Activated CD8-positive, alpha-beta memory T cell treated with anti-CD3 and anti-CD28 coated beads for 24 hours (primary cell): ENCODE results near the gene PAX5.
"Not testable (repeated sequence)": the region's sequence is repeated elsewhere in the genome, so short reads cannot be mapped to it uniquely, and the experiment has no call there.

ENCODE experiments used
- DNase-seq: peaks from one replicate; pipeline ENCODE4 v3.0.0-alpha.2; 2020

PAX5 gene

DNA sequence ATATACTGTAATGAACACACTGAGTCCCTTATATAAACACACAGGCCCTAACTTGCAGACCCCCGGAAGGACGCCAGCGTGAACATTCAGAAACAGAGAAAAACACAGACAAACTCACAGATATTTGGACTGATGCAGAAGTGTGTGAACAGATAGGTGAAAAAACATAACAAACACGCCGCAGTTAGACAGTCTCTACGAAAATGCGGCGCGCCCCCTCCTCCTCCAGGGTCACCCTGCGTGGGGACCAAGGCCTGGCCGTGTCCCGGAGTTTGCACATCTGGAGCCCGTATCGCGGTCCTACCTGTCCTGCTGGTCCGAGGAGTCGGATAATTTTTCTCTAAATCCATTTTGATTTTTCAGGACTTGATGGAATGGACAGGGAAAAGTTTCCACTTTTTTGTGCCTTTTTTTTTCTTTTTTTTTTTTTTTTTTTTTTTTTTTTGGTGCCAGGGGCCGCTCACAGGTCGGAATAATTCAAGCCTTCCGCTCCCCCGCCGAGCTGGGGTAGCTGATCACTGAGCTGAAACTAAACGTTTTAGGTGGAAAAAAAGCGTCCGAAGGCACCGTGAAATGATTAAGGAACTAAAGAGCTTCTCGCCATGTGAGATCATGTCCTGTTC is at the start of gene PAX5:
PAX5 (minus strand) TSS at position 587 of the 623 bp plus-strand sequence; CDS start at position 350, 237 bp downstream.
- no peak for DNase-seq

GRCh38 chr9:37083654-37084053 is 49.6 kb upstream of the PAX5 start:
- no peak for DNase-seq

DNA sequence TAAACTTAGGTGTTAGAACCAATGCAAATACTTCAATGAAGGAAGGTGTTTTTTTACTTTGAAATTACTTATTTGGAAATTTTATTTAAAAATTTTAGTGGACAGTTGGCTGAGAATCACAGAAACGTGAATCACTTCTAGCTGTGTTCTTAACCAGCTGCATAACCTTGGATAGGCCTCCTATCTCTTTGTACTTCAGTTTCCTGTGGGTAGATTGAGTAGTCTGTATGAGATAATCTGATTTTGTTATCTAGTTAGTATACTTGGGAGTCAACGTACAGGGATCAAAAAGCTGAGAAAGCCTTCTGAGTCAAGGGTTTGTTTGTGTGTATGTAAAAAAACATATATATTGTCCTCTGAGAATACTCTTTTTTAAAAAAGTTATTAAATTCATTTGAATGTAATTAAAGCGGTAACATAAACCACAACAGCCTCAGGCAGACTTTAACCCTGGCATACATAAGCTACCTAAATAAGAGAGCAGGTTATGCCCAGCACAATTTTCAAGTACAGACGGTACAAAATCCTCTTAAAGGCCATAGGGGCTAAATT is 48.2 kb upstream of the PAX5 start:
- DNase-seq, result no peak

- not testable (repeated sequence) for DNase-seq
Observed at GRCh38 chr9:37081507-37081906, 47.4 kb upstream of the PAX5 start.

- DNase-seq, result not testable (repeated sequence)
Observed at GRCh38 chr9:37080165-37080628, 46.1 kb upstream of the PAX5 start.

GRCh38 chr9:37079370-37080164 is 45.5 kb upstream of the PAX5 start:
- peak; percentile 94 for DNase-seq

GRCh38 chr9:37074790-37075189 is 40.7 kb upstream of the PAX5 start:
- DNase-seq, result not testable (repeated sequence)

DNA sequence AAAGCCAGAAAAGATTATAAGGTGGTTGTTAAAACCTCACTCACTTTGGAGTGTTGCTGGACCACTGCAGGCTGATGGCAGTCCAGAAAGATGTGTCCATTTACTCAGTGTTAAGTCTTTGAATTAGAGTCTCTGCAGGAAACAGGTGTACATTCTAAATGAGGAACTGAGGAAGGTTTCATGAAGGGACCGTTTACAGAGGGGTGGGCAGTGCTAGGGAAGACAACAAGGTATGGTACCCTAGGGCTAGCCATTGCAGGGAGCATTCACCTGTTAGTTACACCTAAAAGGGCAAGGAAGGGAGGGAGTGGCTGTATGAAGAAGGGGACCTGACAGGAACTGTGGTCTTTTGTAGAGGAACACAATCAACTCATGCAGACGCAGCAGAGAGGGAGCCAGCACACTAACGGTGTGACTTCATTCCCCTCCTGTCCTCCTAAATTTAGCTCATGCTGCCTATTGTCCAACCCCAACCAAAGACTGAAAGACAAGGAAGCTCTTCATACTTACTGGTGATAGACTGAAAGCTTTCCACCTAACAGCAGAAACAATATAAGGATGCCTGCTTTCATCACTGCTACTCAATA is 32.2 kb upstream of the PAX5 start:
- no peak for DNase-seq

- no peak for DNase-seq
Observed at GRCh38 chr9:37062336-37062735, 28.3 kb upstream of the PAX5 start.

DNA sequence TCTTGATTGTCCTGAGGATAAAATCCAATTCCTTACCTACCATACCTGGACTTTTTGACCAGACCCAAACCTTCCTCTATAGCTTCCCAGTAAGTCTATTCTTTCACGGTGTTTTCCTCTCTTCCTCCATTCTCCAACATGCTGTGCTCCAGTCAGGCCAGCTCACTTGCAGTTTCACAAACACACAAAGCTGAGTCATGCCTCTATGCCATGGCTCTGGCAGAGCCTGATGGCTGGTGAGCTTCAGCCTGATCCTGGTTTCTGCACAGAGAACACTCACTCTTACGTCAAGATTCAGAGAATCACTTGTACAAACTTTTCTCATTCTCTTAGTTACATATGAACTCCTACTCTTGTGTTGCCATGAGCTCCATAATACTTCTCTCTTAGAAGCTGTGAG is 27.7 kb upstream of the PAX5 start:
- no peak for DNase-seq

GRCh38 chr9:37060833-37061232 is 26.8 kb upstream of the PAX5 start:
- DNase-seq, result no peak

DNA sequence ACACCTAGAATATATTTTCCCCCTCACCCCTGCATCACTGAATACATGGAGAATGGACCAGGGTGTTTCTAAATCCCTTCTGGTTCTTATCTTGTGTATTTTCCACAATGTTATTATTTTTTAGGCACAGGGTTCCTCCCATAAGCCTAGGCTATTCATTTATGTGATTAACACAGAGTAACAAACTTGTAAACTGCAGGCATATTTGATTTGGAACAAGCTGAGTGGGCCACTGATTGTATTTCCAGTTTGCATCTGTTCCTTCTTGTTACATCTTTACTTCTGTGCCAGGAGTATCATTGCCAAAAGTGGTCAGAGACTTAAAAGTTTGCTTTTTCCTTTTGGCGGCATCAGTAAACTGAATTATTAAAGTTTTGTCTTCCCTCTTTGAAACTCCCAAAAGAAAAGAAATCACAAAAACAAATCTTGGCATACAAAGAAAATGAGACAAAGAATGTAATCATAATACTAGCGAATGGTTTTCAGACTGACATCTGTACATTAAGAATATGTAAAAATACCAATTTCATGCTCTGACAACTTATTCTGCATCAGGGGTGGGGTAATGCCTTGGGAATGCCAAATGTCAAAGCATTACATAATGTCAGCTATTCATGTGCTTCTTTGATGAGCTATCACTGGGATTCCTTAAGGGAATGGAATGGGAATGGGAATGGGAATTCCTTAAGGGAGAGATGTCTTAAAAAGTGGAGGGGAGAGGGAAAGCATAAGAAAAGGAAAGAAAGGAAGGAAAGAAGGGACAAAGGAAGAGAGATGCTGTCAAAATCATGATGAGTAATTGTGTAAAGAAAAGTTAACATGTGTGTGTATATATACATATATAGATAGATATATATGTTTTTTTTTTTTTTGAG is 22.2 kb upstream of the PAX5 start:
- DNase-seq, result no peak

GRCh38 chr9:37054363-37054720 is 20.3 kb upstream of the PAX5 start:
- DNase-seq, result not testable (repeated sequence)

- DNase-seq, result no peak
Observed at GRCh38 chr9:37053684-37054362, 19.8 kb upstream of the PAX5 start.

- no peak for DNase-seq
Observed at GRCh38 chr9:37046683-37047082, 12.6 kb upstream of the PAX5 start.

GRCh38 chr9:37042421-37042820 is 8.4 kb upstream of the PAX5 start:
- DNase-seq, result no peak

- no peak for DNase-seq
Observed at GRCh38 chr9:37040508-37041127, 6.5 kb upstream of the PAX5 start.

- no peak for DNase-seq
Observed at GRCh38 chr9:37038943-37039464, 4.9 kb upstream of the PAX5 start.

DNA sequence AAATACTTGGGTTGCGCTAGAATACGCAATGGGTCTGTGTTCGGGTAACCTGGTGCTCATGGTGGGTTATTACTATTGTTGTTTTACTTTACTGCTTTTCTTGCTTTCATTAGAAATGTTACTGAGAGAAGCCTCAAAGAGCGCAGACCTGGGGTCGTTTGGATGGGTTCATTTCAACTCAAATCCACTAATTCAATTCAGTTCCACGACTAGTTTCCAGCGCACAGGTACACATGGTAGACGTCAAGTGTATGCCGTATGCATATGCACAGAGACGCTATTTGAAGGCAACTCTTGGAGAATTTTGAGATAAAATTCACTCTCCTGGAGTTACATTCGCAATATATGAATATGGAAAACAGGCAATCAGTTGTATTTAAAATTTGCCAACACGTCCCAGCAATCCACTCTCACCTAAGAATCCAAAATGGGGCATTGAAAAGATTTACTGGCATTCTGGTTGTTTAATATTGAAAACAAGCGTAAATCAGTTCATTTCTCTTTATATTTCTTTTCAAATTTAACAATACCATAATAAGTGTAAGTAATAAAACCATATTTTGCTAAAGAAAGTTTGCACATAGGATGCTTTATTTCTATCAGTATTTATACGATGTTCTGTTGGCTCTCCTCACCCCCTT is 4.4 kb upstream of the PAX5 start:
- DNase-seq, result no peak

DNA sequence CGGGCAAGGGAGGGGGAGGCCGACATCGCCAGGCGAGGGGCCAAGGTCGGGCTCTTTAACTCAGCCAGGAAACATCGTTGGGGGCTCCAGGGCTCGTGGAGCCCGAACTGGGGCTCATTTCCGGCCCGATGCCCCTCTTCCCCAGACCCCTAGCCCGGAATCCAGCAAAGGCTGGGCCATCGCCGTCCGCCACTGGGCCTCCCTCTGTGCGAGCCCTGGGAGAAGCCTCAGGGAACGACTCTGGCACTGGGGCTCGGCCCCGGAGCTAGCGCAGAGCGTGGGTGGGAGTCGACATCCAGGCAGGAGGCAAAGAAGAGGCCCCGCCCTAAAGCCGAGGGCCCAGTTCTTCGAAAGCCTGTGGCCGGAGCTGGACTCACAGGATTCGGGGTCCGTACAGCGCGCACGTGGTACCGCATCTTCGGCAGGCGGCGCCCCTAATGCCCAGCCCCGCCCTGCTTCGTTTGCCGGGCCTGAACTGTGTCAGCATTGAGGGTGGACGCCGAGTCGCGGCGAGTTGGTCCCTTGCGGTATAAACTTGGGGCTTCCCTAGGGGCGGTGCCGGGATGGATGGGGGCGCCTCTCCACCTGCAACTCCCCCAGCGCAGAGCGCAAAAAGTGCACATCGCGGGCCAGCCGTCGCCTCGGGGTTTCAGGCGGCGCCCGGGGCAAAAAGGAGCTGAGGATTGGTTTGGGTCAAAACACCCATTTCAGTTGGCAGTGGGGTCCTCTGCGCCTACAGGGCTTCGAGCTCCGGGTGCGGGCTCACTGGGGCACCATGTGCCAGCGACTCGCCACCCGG is 3.6 kb upstream of the PAX5 start:
- DNase-seq, result peak; percentile 68
